Skeletal muscle tissue (tissue), 4 donors: Measurements from ENCODE around the gene ANTXRL. TPM values are rescaled to one million over a fixed set of nuclear protein-coding genes. Genes with fewer than 3 reads are reported as not detected.

ENCODE experiments used
- H3K27ac ChIP-seq: one replicate; pipeline ENCODE4 v1.7.0; 2013; ENCODE audit warnings: mild to moderate bottlenecking, low read depth, low read length, inconsistent platforms
- H3K27me3 ChIP-seq, 3 donors: one replicate each; pipeline ENCODE4 v1.7.0; 2013; ENCODE audit warnings: low read length in 3 of 3; ENCODE audit not compliant: control insufficient read depth in 3 of 3, insufficient read depth in 3 of 3
- H3K36me3 ChIP-seq, 3 donors: one replicate each; pipeline ENCODE4 v1.7.0; 2013; ENCODE audit warnings: low read length in 3 of 3; ENCODE audit not compliant: control insufficient read depth in 3 of 3, insufficient read depth in 3 of 3
- H3K4me1 ChIP-seq, 3 donors: one replicate each; pipeline ENCODE4 v1.7.0; 2013; ENCODE audit warnings: low read length in 3 of 3, mild to moderate bottlenecking in 3 of 3; ENCODE audit not compliant: control insufficient read depth in 3 of 3, insufficient read depth in 3 of 3
- H3K4me3 ChIP-seq, 3 donors: one replicate each; pipeline ENCODE4 v1.7.0; 2013; ENCODE audit warnings: low read length in 3 of 3
- H3K9ac ChIP-seq, 3 donors: one replicate each; pipeline ENCODE4 v1.7.0; 2013; ENCODE audit warnings: low read length in 3 of 3, mild to moderate bottlenecking in 3 of 3, moderate library complexity in 2 of 3, low read depth in 1 of 3
- H3K9me3 ChIP-seq, 3 donors: one replicate each; pipeline ENCODE4 v1.7.0; 2013; ENCODE audit warnings: low read length in 3 of 3; ENCODE audit not compliant: control insufficient read depth in 3 of 3
- total RNA-seq: library from RNA; depleted of rRNA; stranded (reverse); fragments of >200 nt; gene quantifications from one replicate; pipeline ENCODE4 v1.2.3, GENCODE V29; 2014
- donor health status: Osteomylitis.

Gene ANTXRL
- total RNA-seq, 1 donor from 2014 or later, result not detected

- Histone ChIP-seq H3K27ac (no peak overlapping the region), H3K27me3 (no peaks in the 10 kb centered on the region), H3K9me3 (peaks cover 0 to 2% (median 0%) of the 10 kb centered on the region in 3 donors), H3K36me3 (no peaks in the 10 kb centered on the region), H3K4me1 (peaks cover 6 to 16% (median 6%) of the 10 kb centered on the region in 3 donors), H3K9ac (no peak overlapping the region), H3K4me3 (no peak overlapping the region)
These were observed 1.2 kb downstream of the ANTXRL start for GRCh38 chr10:46287846-46288477.

GRCh38 chr10:46288601-46289206 is 1.9 kb downstream of the ANTXRL start:
- Histone ChIP-seq H3K27ac (no peak overlapping the region), H3K4me3 (no peak overlapping the region), H3K27me3 (no peaks in the 10 kb centered on the region), H3K9me3 (peaks cover 0 to 2% (median 0%) of the 10 kb centered on the region in 3 donors), H3K4me1 (peaks cover 6 to 17% (median 6%) of the 10 kb centered on the region in 3 donors), H3K9ac (no peak overlapping the region), H3K36me3 (no peaks in the 10 kb centered on the region)

GRCh38 chr10:46289209-46289810 is 2.5 kb downstream of the ANTXRL start:
- Histone ChIP-seq H3K4me1 (peaks cover under 1 to 13% (median 6%) of the 10 kb centered on the region in 3 donors), H3K27ac (no peak overlapping the region), H3K4me3 (no peak overlapping the region), H3K27me3 (no peaks in the 10 kb centered on the region), H3K36me3 (no peaks in the 10 kb centered on the region), H3K9ac (no peak overlapping the region), H3K9me3 (peaks cover 0 to 2% (median 0%) of the 10 kb centered on the region in 3 donors)

GRCh38 chr10:46290101-46290886 is 3.5 kb downstream of the ANTXRL start:
- no peaks in the 10 kb centered on the region for H3K36me3 ChIP-seq
- peaks cover 0 to 2% (median 0%) of the 10 kb centered on the region in 3 donors for H3K9me3 ChIP-seq
- H3K27me3 ChIP-seq, result no peaks in the 10 kb centered on the region
- peaks cover 0 to 6% (median 2%) of the 10 kb centered on the region in 3 donors for H3K4me1 ChIP-seq
- H3K27ac ChIP-seq, result no peak overlapping the region
- no peak overlapping the region for H3K4me3 ChIP-seq
- no peak overlapping the region for H3K9ac ChIP-seq

- H3K9me3 ChIP-seq, result peaks cover 0 to 2% (median 0%) of the 10 kb centered on the region in 3 donors
- no peak overlapping the region for H3K4me3 ChIP-seq
- no peak overlapping the region for H3K27ac ChIP-seq
- H3K27me3 ChIP-seq, result no peaks in the 10 kb centered on the region
- no peak overlapping the region for H3K9ac ChIP-seq
- no peaks in the 10 kb centered on the region for H3K36me3 ChIP-seq
- peaks cover 0 to 5% (median 0%) of the 10 kb centered on the region in 3 donors for H3K4me1 ChIP-seq
These were observed 5.2 kb downstream of the ANTXRL start for GRCh38 chr10:46291817-46292572.

GRCh38 chr10:46292573-46293023 is 5.8 kb downstream of the ANTXRL start:
- no peak overlapping the region for H3K27ac ChIP-seq
- no peaks in the 10 kb centered on the region for H3K36me3 ChIP-seq
- H3K27me3 ChIP-seq, result no peaks in the 10 kb centered on the region
- peaks cover 0 to 5% (median 0%) of the 10 kb centered on the region in 3 donors for H3K4me1 ChIP-seq
- no peak overlapping the region for H3K9ac ChIP-seq
- no peak overlapping the region for H3K4me3 ChIP-seq
- H3K9me3 ChIP-seq, result peaks cover 0 to 2% (median 0%) of the 10 kb centered on the region in 3 donors

GRCh38 chr10:46293228-46293627 is 6.4 kb downstream of the ANTXRL start:
- Histone ChIP-seq H3K9ac (no peak overlapping the region), H3K9me3 (peaks cover 0 to 2% (median 0%) of the 10 kb centered on the region in 3 donors), H3K36me3 (no peaks in the 10 kb centered on the region), H3K4me1 (peaks cover 0 to 5% (median 0%) of the 10 kb centered on the region in 3 donors), H3K27me3 (no peaks in the 10 kb centered on the region), H3K4me3 (no peak overlapping the region), H3K27ac (no peak overlapping the region)

GRCh38 chr10:46293832-46294640 is 7.2 kb downstream of the ANTXRL start:
- peaks cover 0 to 5% (median 0%) of the 10 kb centered on the region in 3 donors for H3K4me1 ChIP-seq
- H3K9me3 ChIP-seq, result peaks cover 0 to 2% (median 0%) of the 10 kb centered on the region in 3 donors
- no peak overlapping the region for H3K27ac ChIP-seq
- H3K27me3 ChIP-seq, result no peaks in the 10 kb centered on the region
- no peak overlapping the region for H3K9ac ChIP-seq
- no peaks in the 10 kb centered on the region for H3K36me3 ChIP-seq
- no peak overlapping the region for H3K4me3 ChIP-seq
